ENCODE results near the gene CCDC200.
"Not testable (repeated sequence)": the region's sequence is repeated elsewhere in the genome, so short reads cannot be mapped to it uniquely, and the experiment has no call there.

Gene CCDC200

DNA sequence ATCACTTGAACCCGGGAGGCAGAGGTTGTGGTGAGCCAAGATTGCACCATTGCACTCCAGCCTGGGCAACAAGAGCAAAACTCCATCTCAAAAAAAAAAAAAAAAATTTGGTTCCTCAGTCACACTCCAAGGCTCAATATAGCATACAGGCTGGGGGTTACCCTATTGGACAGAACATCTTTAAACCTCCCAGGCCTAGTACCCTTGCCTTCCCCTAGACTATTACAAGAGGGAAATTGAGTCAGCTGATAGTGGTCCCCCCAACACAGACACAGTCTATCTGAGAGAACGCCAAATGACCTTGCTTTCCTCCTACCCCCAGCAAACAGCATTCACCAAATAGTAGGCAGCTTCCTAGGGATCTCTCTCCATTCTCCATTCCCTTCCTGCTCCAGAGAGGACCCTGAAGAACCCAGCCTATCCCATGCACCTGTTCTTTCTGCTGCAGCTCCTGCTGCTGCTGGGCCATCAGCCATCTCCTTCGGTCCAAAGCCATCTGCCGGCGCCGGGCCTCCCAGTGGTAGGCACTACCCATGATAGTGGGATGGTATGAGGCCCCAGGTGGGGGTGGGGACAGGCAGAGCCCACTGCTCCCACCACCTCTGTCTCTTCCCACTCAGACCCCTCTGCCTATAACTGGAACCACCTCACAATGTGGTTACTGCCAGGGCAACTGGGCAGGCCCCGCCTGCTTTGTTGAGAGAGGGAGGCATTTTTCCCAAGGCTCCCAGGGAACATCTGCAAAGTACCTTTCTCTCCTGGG is at the start of gene CCDC200:
Gene CCDC200, minus strand, starts transcription at position 604 of the 763 bp plus-strand sequence. Its CDS starts 69 bp downstream, at position 535.
- DNase-seq (ENCODE audit: low read depth in 2 of 2, low spot score in 1 of 2): not testable (repeated sequence)

DNA sequence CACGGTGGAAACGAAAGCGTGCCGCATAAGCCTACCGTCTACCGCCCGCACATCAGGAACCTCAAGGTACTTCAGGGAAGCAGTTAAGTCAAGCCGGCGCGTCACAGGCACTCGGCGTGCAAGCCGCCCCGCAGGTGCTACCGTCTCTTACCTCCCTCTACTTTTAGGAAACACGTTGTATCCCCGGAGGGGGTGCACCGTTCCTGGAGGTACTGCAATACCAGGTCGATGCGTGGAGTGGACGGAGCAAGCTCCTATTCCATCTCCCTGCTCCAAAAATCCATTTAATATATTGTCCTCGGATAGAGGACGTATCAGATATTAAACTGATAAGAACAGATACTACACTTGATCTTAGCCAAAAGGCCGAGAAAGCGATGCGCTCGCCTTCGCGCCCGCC is 44.5 kb upstream of the CCDC200 start:
- not testable (repeated sequence) for DNase-seq (ENCODE audit: low read depth in 2 of 2, low spot score in 1 of 2)

DNA sequence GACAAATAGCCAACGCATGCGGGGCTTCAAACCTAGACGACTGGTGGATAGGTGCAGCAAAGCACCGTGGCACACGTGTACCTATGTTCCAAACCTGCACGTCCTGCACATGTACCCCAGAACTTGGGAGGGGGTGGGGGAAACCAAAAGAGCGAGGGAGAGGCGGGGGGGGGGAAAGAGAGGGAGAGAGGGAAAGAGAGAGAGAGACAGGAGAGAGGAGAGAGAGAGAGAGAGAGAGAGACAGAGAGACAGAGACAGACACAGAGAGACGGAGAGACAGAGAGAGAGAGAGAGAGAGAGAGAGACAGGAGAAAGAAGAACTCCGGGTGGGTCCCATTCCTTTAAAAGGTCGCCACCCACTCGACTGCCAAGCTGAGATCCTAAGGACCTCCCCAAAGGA is 44.1 kb upstream of the CCDC200 start:
- not testable (repeated sequence) for DNase-seq (ENCODE audit: low read depth in 2 of 2, low spot score in 1 of 2)

DNA sequence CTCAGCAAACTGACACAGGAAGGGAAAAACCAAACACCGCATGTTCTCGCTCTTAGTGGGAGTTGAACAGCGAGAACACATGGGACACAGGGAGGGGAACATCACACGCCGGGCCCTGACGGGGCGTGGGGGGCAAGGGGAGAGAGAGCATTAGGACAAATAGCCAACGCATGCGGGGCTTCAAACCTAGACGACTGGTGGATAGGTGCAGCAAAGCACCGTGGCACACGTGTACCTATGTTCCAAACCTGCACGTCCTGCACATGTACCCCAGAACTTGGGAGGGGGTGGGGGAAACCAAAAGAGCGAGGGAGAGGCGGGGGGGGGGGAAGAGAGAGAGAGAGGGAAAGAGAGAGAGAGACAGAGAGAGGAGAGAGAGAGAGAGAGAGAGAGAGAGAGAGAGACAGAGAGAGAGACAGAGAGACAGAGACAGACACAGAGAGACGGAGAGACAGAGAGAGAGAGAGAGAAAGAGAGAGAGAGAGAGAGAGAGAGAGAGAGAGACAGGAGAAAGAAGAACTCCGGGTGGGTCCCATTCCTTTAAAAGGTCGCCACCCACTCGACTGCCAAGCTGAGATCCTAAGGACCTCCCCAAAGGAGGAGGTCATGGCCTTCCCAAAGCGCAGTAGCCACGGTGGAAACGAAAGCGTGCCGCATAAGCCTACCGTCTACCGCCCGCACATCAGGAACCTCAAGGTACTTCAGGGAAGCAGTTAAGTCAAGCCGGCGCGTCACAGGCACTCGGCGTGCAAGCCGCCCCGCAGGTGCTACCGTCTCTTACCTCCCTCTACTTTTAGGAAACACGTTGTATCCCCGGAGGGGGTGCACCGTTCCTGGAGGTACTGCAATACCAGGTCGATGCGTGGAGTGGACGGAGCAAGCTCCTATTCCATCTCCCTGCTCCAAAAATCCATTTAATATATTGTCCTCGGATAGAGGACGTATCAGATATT is 42.4 kb upstream of the CCDC200 start:
- not testable (repeated sequence) for DNase-seq (ENCODE audit: low read depth in 2 of 2, low spot score in 1 of 2)

DNA sequence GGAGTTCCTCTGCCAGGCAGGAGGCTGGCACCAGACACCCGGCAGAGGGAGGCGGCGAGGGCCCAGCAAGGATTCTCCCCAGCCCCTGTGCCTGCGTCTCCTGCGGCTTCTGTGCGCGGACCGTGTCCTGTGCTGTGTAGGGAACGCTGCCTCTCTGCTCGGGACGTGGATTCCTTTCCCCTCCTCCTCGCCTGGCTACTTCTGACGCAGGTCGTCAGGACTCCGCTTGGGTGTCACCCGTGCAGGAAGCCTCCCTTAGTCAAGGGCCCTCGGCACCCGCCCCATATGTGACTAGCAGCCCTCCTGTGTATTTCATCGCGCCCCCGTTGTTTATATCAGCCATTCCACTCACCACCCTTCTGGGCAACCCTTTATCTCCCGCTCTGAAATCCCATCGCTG is 18.0 kb upstream of the CCDC200 start:
- DNase-seq (ENCODE audit: low read depth in 2 of 2, low spot score in 1 of 2): not testable (repeated sequence)

DNA sequence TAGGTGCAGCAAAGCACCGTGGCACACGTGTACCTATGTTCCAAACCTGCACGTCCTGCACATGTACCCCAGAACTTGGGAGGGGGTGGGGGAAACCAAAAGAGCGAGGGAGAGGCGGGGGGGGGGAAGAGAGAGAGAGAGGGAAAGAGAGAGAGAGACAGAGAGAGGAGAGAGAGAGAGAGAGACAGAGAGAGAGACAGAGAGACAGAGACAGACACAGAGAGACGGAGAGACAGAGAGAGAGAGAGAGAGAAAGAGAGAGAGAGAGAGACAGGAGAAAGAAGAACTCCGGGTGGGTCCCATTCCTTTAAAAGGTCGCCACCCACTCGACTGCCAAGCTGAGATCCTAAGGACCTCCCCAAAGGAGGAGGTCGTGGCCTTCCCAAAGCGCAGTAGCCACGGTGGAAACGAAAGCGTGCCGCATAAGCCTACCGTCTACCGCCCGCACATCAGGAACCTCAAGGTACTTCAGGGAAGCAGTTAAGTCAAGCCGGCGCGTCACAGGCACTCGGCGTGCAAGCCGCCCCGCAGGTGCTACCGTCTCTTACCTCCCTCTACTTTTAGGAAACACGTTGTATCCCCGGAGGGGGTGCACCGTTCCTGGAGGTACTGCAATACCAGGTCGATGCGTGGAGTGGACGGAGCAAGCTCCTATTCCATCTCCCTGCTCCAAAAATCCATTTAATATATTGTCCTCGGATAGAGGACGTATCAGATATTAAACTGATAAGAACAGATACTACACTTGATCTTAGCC is 12.4 kb upstream of the CCDC200 start:
- not testable (repeated sequence) for DNase-seq (ENCODE audit: low read depth in 2 of 2, low spot score in 1 of 2)

DNA sequence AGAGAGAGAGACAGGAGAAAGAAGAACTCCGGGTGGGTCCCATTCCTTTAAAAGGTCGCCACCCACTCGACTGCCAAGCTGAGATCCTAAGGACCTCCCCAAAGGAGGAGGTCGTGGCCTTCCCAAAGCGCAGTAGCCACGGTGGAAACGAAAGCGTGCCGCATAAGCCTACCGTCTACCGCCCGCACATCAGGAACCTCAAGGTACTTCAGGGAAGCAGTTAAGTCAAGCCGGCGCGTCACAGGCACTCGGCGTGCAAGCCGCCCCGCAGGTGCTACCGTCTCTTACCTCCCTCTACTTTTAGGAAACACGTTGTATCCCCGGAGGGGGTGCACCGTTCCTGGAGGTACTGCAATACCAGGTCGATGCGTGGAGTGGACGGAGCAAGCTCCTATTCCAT is 11.2 kb upstream of the CCDC200 start:
- DNase-seq (ENCODE audit: low read depth in 2 of 2, low spot score in 1 of 2): not testable (repeated sequence)

DNA sequence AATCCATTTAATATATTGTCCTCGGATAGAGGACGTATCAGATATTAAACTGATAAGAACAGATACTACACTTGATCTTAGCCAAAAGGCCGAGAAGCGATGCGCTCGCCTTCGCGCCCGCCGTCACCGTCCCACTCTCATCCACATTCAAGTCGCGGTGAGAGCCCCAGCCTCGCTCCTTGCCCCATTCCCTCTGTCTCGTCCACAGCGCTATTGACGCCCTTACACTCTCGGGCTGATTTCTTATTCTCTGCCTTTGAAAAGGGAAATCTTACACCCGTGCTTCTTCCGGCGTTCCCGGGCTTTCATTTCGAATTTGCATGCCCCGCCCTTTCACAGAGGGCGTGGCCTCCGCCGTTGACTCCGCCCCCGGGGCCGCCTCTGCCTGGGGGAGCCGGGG is 5.5 kb upstream of the CCDC200 start, which contains the start of gene RNU2-1:
Gene RNU2-1, minus strand, starts transcription at position 101 of the 400 bp plus-strand sequence.
- DNase-seq (ENCODE audit: low read depth in 2 of 2, low spot score in 1 of 2): not testable (repeated sequence)

DNA sequence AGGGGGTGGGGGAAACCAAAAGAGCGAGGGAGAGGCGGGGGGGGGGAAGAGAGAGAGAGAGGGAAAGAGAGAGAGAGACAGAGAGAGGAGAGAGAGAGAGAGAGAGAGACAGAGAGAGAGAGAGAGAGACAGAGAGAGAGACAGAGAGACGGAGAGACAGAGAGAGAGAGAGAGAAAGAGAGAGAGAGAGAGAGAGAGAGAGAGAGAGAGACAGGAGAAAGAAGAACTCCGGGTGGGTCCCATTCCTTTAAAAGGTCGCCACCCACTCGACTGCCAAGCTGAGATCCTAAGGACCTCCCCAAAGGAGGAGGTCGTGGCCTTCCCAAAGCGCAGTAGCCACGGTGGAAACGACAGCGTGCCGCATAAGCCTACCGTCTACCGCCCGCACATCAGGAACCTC is 4.8 kb upstream of the CCDC200 start:
- DNase-seq (ENCODE audit: low read depth in 2 of 2, low spot score in 1 of 2): not testable (repeated sequence)

DNA sequence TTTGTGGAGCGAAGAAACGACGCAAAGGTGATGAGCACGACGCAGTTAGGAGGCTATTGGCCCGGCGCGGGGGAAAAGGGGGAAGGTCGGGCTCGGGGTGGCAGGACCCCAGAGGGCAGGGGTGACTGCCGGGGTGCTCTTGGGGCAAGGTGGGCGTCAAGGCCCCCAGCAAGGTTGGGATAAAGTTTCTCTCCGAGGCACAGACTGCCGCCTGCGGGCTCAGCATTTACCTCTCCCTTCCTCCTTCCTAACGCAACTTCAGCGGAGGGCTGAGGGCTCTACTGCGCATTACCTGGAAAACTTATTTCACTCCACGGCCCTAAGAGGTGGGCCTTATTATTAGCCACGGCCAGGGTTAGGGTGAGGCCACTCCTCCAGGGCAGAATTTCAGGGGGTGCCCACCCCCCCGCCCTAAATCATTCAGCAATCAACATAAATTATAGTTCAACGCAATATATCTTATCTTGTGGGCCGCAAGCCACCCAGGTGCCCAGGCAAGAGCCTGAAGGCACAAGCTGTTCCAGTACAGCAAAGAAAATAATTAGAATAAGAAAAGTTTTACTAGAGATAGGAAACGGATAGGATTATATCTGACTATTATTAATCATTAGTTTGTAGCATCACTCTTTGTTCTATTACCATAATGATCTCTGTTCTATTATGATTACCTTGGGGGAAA is 3.7 kb upstream of the CCDC200 start:
- not testable (repeated sequence) for DNase-seq (ENCODE audit: low read depth in 2 of 2, low spot score in 1 of 2)

DNA sequence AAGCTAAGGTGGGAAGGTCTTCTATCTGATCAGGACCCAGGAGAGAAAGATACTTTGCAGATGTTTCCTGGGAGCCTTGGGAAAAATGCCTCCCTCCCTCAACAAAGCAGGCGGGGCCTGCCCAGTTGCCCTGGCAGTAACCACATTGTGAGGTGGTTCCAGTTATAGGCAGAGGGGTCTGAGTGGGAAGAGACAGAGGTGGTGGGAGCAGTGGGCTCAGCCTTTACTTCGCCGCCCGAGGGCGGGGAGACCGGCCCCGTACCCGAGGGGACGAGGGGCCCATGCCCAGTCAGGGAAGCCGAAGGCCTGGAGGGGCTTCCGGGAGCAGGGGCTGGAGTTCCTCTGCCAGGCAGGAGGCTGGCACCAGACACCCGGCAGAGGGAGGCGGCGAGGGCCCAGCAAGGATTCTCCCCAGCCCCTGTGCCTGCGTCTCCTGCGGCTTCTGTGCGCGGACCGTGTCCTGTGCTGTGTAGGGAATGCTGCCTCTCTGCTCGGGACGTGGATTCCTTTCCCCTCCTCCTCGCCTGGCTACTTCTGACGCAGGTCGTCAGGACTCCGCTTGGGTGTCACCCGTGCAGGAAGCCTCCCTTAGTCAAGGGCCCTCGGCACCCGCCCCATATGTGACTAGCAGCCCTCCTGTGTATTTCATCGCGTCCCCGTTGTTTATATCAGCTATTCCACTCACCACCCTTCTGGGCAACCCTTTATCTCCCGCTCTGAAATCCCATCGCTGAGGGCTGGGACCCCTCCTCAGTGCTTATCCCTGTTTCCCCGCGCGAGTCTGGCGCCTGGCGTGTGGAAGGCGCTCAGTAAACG is 3.0 kb upstream of the CCDC200 start:
- DNase-seq (ENCODE audit: low read depth in 2 of 2, low spot score in 1 of 2): not testable (repeated sequence)

DNA sequence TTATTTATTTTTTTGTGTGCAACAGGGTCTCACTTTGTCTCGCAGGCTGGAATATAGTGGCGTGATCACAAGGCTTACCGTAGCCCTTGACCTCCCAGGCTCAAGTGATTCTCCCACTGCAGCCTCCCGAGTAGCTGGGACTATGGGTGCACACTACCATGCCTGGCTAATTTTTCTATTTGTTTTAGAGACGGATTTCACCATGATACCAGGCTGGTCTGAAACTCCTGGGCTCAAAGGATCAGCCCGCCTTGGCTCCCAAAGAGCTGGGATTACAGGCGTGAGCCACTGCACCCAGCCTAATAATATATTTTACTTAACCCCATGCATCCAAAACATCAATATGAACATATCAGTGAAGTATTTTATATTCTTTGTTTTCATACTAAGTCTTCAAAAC is 2.0 kb downstream of the CCDC200 start:
- DNase-seq (ENCODE audit: low read depth in 2 of 2, low spot score in 1 of 2): no peak

DNA sequence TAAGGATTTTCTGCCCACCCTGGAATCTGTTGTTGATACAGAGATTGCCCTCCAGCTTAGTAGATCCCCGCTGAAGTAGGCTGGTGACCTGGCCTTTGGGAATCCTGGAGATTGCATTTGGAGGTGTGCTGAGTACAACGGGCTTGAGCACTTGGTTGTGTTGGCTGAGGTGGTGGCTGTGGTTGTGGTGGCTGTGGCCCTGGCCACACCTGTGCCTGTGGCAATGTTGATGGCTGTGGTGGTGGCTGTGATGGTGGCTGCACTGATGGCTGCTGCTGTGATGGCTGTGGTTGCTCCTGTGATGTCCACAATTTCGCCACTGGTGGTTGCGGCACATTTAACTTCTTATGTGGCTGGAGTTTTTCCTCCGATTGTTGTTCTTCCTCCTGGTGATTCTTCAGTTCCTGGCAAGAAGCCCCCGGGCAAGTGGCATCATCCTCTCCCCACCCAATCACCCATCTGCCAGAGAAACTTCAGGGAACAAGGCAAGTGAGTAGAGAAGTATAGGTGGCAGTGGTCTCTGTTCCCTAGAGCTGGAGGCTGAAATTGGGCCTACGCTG is 4.2 kb downstream of the CCDC200 start:
- DNase-seq (ENCODE audit: low read depth in 2 of 2, low spot score in 1 of 2): no peak

DNA sequence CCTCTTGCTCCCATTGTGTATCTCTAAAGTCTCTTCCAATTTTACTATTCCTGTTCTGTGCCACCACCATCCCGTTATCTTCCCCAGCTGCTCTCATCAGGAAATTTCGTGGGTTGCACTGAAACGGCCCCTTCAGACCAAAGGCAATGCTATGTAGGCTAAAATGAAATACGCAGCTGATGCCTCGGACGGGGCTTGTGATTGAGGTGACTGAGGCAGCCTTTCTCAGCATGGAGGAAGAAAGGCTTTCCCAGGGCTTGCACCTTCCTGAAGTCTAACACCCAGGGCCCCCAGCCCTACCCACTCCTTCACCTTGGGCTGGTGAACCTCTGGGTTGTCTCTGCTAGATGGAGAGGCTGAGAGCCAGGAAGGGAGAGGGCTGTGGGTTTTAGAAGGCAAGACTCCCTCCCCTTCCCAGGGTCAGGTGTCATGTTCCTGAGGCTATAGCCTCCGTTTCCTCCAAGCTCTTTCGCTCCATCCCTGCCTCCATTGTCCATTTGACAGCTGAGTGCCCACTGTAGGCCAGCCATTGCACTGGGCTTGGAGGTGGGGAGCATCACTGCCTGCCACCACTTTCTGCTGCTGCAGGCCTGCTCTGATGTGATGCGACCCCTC is 7.8 kb downstream of the CCDC200 start:
- no peak for DNase-seq (ENCODE audit: low read depth in 2 of 2, low spot score in 1 of 2)

DNA sequence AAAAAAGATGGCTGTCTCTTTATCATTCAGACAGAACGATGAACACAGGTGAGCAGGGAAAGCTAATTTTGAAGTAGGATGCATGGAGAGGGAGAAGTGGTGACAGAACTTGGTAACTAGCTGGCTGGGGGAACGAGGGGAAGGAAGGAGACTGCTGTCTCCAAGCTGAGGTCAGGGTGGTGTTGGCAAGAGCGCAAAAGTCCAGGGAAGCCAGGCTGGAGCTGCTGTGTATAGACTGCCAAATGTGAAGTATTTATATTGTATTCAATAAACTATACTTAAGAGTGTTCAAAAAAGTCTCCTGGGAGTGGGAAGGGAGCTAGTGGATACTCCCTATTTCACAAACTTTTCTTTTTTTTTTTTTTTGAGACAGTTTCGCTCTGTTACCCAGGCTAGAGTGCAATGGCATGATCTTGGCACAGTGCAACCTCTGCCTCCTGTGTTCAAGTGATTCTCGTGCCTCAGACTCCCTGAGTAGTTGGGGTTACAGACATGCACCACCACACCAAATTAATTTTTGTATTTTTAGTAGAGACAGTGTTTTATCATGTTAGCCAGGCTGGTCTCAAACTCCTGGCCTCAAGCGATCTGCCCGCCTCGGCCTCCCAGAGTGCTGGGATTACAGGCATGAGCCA is 8.6 kb downstream of the CCDC200 start:
- no peak for DNase-seq (ENCODE audit: low read depth in 2 of 2, low spot score in 1 of 2)

DNA sequence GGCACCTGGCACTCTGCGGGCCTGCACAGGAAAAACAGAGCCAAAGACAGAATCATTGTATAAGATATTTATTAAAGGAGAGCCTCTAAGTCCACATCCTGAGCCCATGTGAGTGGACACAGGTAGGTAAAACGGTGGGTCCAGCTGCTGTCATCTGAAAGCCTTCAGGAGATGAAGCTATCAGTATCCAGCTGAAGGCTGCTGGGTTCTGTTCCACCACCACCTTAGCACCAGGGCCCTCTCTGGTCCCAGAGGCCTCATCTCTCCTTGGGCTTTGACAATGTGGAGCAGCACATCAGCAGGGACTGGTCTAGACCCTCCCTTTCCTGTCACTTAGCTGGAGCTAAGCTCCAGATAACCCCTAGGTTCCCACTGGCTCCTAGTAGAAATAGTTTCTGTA is 9.4 kb downstream of the CCDC200 start:
- no peak for DNase-seq (ENCODE audit: low read depth in 2 of 2, low spot score in 1 of 2)

DNA sequence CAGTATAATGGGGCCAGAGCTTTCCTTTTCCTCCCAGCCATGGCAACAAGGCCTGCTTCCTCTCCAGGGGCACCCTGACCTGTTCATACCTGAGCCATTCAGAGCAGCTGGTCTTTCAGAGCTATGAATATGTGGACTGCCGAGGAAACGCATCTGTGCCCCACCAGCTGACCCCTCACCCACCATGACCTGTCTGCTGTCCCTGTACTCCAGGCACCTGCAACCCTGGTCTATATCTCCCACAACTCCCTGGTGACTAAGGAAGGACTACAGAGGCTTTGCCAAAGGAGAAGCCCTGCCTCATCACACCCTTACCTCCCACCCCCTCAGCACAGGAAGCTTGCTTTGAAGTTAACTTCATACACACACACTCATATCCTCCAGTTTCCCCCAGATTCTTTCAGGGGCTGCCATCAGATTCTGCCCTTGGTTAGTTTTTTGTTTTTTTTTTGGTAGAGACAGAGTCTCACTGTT is 10.8 kb downstream of the CCDC200 start:
- DNase-seq (ENCODE audit: low read depth in 2 of 2, low spot score in 1 of 2): no peak

All from stimulated activated CD8-positive, alpha-beta memory T cell treated with anti-CD3 and anti-CD28 coated beads, Interleukin-4, amount 100 ng/mL, for 1 hour (primary cell).